ENCODE results near the gene RCAN2. TPM values are rescaled to one million over a fixed set of nuclear protein-coding genes. Genes with fewer than 3 reads are reported as not detected.
"Not testable (repeated sequence)": the region's sequence is repeated elsewhere in the genome, so short reads cannot be mapped to it uniquely, and the experiment has no call there.

Gene RCAN2
- total and polyA plus RNA-seq, 4 experiments from 2014 or later, result 0.06 to 0.21 TPM; not detected in 2

- H3K27me3 Mint-ChIP-seq, result peaks cover 7 to 18% of the 10 kb centered on the region in 2 donors
- H3K27me3 ChIP-seq (ENCODE audit: insufficient read depth, low read length); H3K27ac ChIP-seq (ENCODE audit: low read depth, low read length); DNase-seq; H3K36me3 ChIP-seq (ENCODE audit: insufficient read depth, low read length); H3K4me1 Mint-ChIP-seq; H3K9me3 Mint-ChIP-seq; H3K27ac Mint-ChIP-seq; intact Hi-C loops (cut with micrococcal nuclease); H3K36me3 Mint-ChIP-seq; H3K4me3 ChIP-seq (ENCODE audit: low read length in 2 of 2); CTCF ChIA-PET (ENCODE audit: partially characterized antibody); POLR2A ChIA-PET (ENCODE audit: partially characterized antibody); H3K4me1 ChIP-seq (ENCODE audit: insufficient read depth, low read length); H3K9me3 ChIP-seq (ENCODE audit: control insufficient read depth in 1 of 2, low read length in 2 of 2); H3K4me3 Mint-ChIP-seq: not testable (repeated sequence)
Observed at GRCh38 chr6:46387728-46388127, 103.5 kb downstream of the RCAN2 start.

- Mint-ChIP-seq H3K27me3 (peaks cover 16 to 17% of the 10 kb centered on the region in 2 donors), H3K27ac (no peak overlapping the region), H3K36me3 (no peaks in the 10 kb centered on the region), H3K4me1 (no peaks in the 10 kb centered on the region), H3K4me3 (no peak overlapping the region), H3K9me3 (peaks cover 0 to 7% (median 0%) of the 10 kb centered on the region in 8 donors)
- intact Hi-C loops (cut with micrococcal nuclease), result no loop called here
- no peaks in the 10 kb centered on the region for H3K9me3 ChIP-seq (ENCODE audit: control insufficient read depth in 1 of 2, low read length in 2 of 2)
- H3K36me3 ChIP-seq (ENCODE audit: insufficient read depth, low read length), result no peaks in the 10 kb centered on the region
- no peak overlapping the region for H3K27ac ChIP-seq (ENCODE audit: low read depth, low read length)
- H3K27me3 ChIP-seq (ENCODE audit: insufficient read depth, low read length), result no peaks in the 10 kb centered on the region
- no peaks in the 10 kb centered on the region for H3K4me1 ChIP-seq (ENCODE audit: insufficient read depth, low read length)
- ChIA-PET POLR2A (ENCODE audit: partially characterized antibody) (no interaction called here), CTCF (ENCODE audit: partially characterized antibody) (no interaction called here)
- no peak for DNase-seq
- no peak overlapping the region for H3K4me3 ChIP-seq (ENCODE audit: low read length in 2 of 2)
Observed at GRCh38 chr6:46381579-46381978, 109.7 kb downstream of the RCAN2 start.

GRCh38 chr6:46381057-46381456, 110.2 kb downstream of the RCAN2 start:
- H3K27ac Mint-ChIP-seq, result no peak overlapping the region
- Histone ChIP-seq H3K9me3 (ENCODE audit: control insufficient read depth in 1 of 2, low read length in 2 of 2) (no peaks in the 10 kb centered on the region), H3K4me3 (ENCODE audit: low read length in 2 of 2) (no peak overlapping the region), H3K36me3 (ENCODE audit: insufficient read depth, low read length) (no peaks in the 10 kb centered on the region), H3K4me1 (ENCODE audit: insufficient read depth, low read length) (no peaks in the 10 kb centered on the region), H3K27me3 (ENCODE audit: insufficient read depth, low read length) (no peaks in the 10 kb centered on the region), H3K27ac (ENCODE audit: low read depth, low read length) (no peak overlapping the region)
- H3K27me3 Mint-ChIP-seq, result peaks cover 16% of the 10 kb centered on the region in 2 donors
- POLR2A ChIA-PET (ENCODE audit: partially characterized antibody), result no interaction called here
- H3K4me3 Mint-ChIP-seq, result no peak overlapping the region
- no peaks in the 10 kb centered on the region for H3K36me3 Mint-ChIP-seq
- intact Hi-C loops (cut with micrococcal nuclease), result no loop called here
- DNase-seq, result no peak
- CTCF ChIA-PET (ENCODE audit: partially characterized antibody), result interaction anchor here (1.2 kb wide), 1 partner anchor 251 kb away, joined by 3 read pairs; the partner anchor contains the start of gene ENPP4
- H3K4me1 Mint-ChIP-seq, result no peaks in the 10 kb centered on the region
- H3K9me3 Mint-ChIP-seq, result peaks cover 0 to 6% (median 0%) of the 10 kb centered on the region in 8 donors

- ChIA-PET CTCF (ENCODE audit: partially characterized antibody) (interaction anchor here (1.2 kb wide), 1 partner anchor 250 kb away, joined by 3 read pairs; the partner anchor contains the start of gene ENPP4), POLR2A (ENCODE audit: partially characterized antibody) (no interaction called here)
- Mint-ChIP-seq H3K27me3 (peaks cover 14 to 19% of the 10 kb centered on the region in 2 donors), H3K9me3 (peaks cover 0 to 3% (median 0%) of the 10 kb centered on the region in 8 donors), H3K4me1 (no peaks in the 10 kb centered on the region), H3K27ac (no peak overlapping the region), H3K36me3 (no peaks in the 10 kb centered on the region), H3K4me3 (no peak overlapping the region)
- no peaks in the 10 kb centered on the region for H3K9me3 ChIP-seq (ENCODE audit: control insufficient read depth in 1 of 2, low read length in 2 of 2)
- no peaks in the 10 kb centered on the region for H3K27me3 ChIP-seq (ENCODE audit: insufficient read depth, low read length)
- no peak overlapping the region for H3K27ac ChIP-seq (ENCODE audit: low read depth, low read length)
- intact Hi-C loops (cut with micrococcal nuclease), result no loop called here
- DNase-seq, result no peak
- H3K4me1 ChIP-seq (ENCODE audit: insufficient read depth, low read length), result no peaks in the 10 kb centered on the region
- H3K36me3 ChIP-seq (ENCODE audit: insufficient read depth, low read length), result no peaks in the 10 kb centered on the region
- H3K4me3 ChIP-seq (ENCODE audit: low read length in 2 of 2), result no peak overlapping the region
Observed at GRCh38 chr6:46380152-46380807, 111.0 kb downstream of the RCAN2 start.

GRCh38 chr6:46378882-46379416, 112.3 kb downstream of the RCAN2 start:
- no peaks in the 10 kb centered on the region for H3K4me1 ChIP-seq (ENCODE audit: insufficient read depth, low read length)
- no peaks in the 10 kb centered on the region for H3K27me3 ChIP-seq (ENCODE audit: insufficient read depth, low read length)
- no peaks in the 10 kb centered on the region for H3K36me3 ChIP-seq (ENCODE audit: insufficient read depth, low read length)
- intact Hi-C loops (cut with micrococcal nuclease), result no loop called here
- no peaks in the 10 kb centered on the region for H3K4me1 Mint-ChIP-seq
- H3K36me3 Mint-ChIP-seq, result no peaks in the 10 kb centered on the region
- no peak overlapping the region for H3K4me3 Mint-ChIP-seq
- no peaks in the 10 kb centered on the region for H3K9me3 ChIP-seq (ENCODE audit: control insufficient read depth in 1 of 2, low read length in 2 of 2)
- peaks cover 4 to 20% of the 10 kb centered on the region in 2 donors for H3K27me3 Mint-ChIP-seq
- ChIA-PET POLR2A (ENCODE audit: partially characterized antibody) (no interaction called here), CTCF (ENCODE audit: partially characterized antibody) (no interaction called here)
- peaks cover 0 to 2% (median 0%) of the 10 kb centered on the region in 8 donors for H3K9me3 Mint-ChIP-seq
- no peak overlapping the region for H3K27ac ChIP-seq (ENCODE audit: low read depth, low read length)
- H3K4me3 ChIP-seq (ENCODE audit: low read length in 2 of 2), result no peak overlapping the region
- no peak overlapping the region for H3K27ac Mint-ChIP-seq
- DNase-seq, result no peak

GRCh38 chr6:46378161-46378881, 112.9 kb downstream of the RCAN2 start:
- no peak overlapping the region for H3K4me3 Mint-ChIP-seq
- intact Hi-C loops (cut with micrococcal nuclease), result no loop called here
- CTCF ChIA-PET (ENCODE audit: partially characterized antibody), result no interaction called here

GRCh38 chr6:46377209-46377608, 114.0 kb downstream of the RCAN2 start:
- ChIA-PET POLR2A (ENCODE audit: partially characterized antibody) (no interaction called here), CTCF (ENCODE audit: partially characterized antibody) (no interaction called here)
- intact Hi-C loops (cut with micrococcal nuclease), result no loop called here
- Histone ChIP-seq H3K27me3 (ENCODE audit: insufficient read depth, low read length) (no peaks in the 10 kb centered on the region), H3K27ac (ENCODE audit: low read depth, low read length) (no peak overlapping the region), H3K4me3 (ENCODE audit: low read length in 2 of 2) (no peak overlapping the region), H3K4me1 (ENCODE audit: insufficient read depth, low read length) (no peaks in the 10 kb centered on the region), H3K36me3 (ENCODE audit: insufficient read depth, low read length) (no peaks in the 10 kb centered on the region), H3K9me3 (ENCODE audit: control insufficient read depth in 1 of 2, low read length in 2 of 2) (no peaks in the 10 kb centered on the region)
- H3K27me3 Mint-ChIP-seq, result peaks cover 3 to 16% of the 10 kb centered on the region in 2 donors
- no peak for DNase-seq
- H3K27ac Mint-ChIP-seq, result no peak overlapping the region
- no peaks in the 10 kb centered on the region for H3K36me3 Mint-ChIP-seq
- H3K9me3 Mint-ChIP-seq, result peaks cover 0 to 2% (median 0%) of the 10 kb centered on the region in 8 donors
- no peak overlapping the region for H3K4me3 Mint-ChIP-seq
- no peaks in the 10 kb centered on the region for H3K4me1 Mint-ChIP-seq

More at GRCh38 chr6:46378161-46378881, 112.9 kb downstream of the RCAN2 start:
- H3K27me3 Mint-ChIP-seq, result peaks cover 3 to 17% of the 10 kb centered on the region in 2 donors
- no peaks in the 10 kb centered on the region for H3K4me1 Mint-ChIP-seq
- Histone ChIP-seq H3K4me1 (ENCODE audit: insufficient read depth, low read length) (no peaks in the 10 kb centered on the region), H3K36me3 (ENCODE audit: insufficient read depth, low read length) (no peaks in the 10 kb centered on the region), H3K4me3 (ENCODE audit: low read length in 2 of 2) (no peak overlapping the region), H3K27me3 (ENCODE audit: insufficient read depth, low read length) (no peaks in the 10 kb centered on the region), H3K9me3 (ENCODE audit: control insufficient read depth in 1 of 2, low read length in 2 of 2) (no peaks in the 10 kb centered on the region), H3K27ac (ENCODE audit: low read depth, low read length) (no peak overlapping the region)
- H3K36me3 Mint-ChIP-seq, result no peaks in the 10 kb centered on the region
- POLR2A ChIA-PET (ENCODE audit: partially characterized antibody), result no interaction called here
- no peak overlapping the region for H3K27ac Mint-ChIP-seq
- peaks cover 0 to 2% (median 0%) of the 10 kb centered on the region in 8 donors for H3K9me3 Mint-ChIP-seq
- DNase-seq, result no peak

All from CD4-positive, alpha-beta memory T cell (primary cell).